ENCODE results near the gene MEGF9.

Gene MEGF9

DNA sequence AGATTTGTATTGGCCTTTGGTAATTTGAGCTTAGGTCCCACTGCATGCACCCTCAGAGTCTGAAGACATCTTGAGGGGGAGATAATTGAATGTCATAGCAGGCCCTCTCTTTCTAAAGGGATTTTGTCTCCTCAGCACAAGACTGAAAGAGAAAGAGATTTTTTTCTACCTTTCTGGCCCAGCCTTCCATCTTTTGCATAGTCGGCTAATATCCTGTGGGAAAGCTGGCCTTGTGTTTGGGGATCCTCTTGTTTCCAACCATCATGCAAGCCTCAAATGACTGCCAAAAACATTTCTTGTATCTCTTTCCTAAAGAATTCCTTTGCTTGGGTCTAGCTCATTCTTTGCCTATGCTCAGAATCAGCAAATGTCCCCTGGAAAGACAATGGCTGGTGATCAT, 92.3 kb downstream of the MEGF9 start:
- no peak for DNase-seq (ENCODE audit: low read depth)

DNA sequence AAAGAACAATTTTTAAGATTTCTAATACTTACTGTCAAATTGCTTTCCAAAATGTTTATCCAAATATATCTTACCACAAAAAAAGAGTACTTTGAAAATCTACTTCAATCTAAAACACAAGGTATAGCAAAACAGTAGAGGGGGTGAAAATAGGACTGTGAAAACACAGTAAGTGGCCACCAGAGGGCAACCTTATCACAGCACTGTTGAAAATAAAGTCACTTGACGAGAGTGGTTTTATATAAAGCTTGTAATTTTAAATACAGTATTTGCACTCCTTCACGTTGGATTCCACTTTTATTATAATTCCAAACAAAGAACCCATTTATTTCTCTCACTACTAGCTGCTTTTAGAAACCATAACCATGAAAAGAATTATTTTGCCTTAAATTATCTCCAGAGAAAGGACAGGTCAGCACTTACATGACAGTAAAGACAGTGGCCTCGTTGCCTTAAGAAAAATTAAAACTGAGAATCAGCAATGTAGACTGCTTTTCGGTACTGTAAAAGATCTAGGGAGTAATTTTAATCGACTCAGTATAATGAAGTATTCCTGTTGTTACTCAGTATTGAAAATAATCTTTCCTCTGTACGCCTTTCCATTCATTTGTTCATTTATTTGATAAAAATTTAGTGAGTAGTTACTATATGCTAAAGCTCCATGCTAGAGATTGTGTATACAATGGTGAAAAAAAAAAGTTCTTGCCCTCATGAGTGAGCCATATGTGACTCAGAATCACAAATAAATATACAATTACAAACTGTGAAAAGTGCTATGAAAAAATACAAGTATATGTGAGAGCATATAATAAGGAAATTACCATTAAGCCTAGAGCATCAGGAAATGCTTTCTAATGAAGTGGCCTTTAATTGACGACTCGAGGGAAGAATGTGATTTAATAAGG, 94.3 kb downstream of the MEGF9 start:
- DNase-seq (ENCODE audit: low read depth) = peak; percentile 32

DNA sequence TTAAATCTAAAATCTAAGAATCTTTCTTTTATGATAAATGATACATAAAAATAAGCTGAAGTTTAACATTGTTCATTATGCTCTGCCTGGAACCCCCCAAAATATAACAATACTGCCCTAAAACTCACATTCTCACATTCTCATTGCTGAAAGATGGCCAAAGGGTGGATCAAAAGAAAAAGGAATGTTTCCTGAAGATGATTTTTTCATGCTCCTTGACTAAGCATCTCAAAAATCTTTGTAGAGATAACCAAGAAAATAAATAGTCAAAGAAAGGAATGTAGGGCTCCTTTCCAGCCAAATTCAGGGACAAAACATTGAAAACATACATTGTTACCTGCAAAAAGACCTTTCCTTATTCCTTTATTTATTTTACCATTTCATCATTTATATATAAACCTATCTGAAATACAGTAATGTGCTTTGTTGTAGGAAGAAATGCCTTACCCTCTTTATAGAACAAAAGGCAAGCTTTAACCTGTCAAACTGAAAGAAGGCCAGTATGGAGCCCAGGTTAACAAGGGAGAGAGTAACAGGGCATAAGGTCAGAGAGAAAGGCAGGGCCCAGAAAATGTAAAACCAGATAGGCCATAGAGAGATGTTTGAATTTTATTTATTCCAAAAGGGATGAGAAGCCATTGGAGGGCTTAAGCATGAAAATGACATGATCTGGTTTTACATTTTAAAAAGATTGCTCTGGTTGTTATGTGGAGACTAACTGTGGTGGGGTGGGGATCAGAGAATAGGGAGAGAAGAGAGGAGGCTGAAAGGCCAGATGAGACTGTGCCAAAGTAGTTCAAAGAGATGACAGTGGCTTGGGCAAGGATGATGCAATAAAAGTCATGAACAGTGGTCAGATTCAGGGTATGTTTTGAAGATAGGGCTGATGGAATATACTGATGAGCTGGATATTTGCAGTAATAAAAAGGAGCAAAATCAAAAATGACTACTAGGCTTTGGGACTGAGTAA, 97.0 kb downstream of the MEGF9 start:
- DNase-seq (ENCODE audit: low read depth) = no peak

DNA sequence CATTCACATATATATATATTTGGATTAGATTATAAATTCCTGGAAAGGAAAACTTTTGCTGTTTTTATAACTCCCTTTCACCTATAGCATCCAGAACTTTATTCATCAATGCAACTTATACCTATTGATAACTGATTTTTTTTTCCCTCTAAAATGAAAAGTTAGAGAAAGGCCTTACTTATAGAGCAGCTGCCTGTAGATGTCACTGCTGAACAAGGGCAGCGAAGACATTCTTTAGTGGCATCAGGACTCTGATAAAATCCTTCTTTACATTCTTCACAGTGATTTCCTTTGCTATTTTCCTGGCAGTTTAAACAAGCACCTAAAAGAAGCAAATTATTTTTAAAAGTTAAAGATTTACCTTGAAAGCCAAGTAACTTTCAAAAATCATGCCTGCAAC, 102.1 kb downstream of the MEGF9 start:
- DNase-seq (ENCODE audit: low read depth) = no peak

DNA sequence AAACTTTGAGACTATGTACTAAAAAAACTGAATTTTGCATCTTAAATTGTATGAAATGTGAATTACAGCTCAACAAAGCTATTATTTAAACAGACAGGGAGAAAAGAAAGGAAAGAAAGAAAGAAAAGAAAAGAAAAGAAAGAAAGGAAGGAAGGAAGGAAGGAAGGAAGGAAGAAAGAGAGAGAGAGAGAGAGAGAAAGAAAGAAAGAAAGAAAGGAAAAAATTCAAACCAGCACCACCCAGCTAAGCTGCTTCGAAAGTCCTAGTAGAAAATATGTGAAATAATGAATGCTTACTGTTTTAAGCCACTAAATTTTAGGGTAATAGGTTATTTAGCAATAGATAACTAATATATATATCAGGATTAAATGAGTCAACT, 102.6 kb downstream of the MEGF9 start:
- DNase-seq (ENCODE audit: low read depth) = no peak

DNA sequence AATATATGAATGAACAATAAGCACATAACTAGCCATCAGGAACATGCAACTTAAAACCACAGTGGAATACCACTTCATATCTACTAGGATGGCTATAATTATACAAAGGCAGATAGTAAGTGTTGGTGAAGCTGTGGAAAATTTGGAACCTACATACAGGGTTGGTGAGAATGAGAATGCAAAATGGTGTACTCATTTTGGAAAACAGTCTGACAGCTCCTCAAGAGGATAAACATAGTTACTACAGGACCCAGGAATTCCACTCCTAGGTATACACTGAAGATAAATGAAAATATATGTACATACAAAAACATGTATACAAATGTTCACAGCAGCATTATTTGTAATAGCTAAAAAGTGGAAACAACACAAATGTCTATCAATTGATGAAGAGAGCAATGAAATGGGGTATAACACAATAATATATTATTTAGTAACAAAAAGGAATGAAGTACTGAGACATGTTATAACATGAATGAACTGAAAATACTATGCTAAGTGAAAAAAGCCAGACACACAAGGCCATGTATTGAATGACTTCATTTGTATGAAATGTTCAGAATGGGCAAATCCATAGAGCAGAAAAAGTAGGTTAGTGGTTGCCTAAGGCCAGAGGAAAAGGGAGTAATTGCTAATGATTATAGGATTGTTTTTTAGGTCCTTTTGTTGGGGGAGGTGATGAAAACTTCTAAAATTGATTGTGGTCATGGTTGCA, 103.1 kb downstream of the MEGF9 start:
- DNase-seq (ENCODE audit: low read depth) = no peak

DNA sequence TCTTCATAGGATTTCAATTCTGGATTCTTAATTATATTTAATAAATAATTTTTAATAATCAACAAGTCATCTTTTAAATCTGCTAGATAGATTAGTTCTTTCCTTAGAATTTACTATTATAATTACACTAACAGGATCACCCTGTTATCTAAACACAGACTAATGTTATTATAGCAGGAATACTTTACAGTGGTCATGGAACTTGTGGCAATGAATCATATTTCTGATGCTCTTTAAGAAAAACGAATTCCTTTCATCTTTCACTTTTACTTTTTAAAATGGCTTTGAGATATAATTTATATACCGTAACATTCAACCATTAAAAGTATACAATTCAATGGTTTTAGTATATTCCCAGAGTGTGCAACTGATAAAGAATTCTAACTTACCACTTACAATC, 104.6 kb downstream of the MEGF9 start:
- DNase-seq (ENCODE audit: low read depth) = no peak

DNA sequence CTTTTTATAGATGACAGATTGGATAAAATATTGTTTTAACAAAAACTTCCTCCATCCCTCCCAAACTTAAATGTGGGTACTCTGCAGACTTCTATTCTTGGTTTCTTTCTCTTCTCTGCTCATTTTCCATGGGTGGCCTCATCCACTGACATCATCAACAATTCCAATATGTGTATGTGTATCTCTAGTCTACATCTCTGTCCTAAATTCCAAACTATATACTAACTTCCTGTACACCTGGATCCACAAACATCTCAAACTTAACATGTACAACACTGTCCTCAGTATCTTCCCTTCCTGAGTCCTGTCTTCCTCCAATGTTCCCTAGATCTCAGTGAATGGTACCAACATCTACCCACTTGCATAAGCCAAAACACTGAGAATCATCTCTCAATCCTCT, 105.8 kb downstream of the MEGF9 start:
- no peak for DNase-seq (ENCODE audit: low read depth)

DNA sequence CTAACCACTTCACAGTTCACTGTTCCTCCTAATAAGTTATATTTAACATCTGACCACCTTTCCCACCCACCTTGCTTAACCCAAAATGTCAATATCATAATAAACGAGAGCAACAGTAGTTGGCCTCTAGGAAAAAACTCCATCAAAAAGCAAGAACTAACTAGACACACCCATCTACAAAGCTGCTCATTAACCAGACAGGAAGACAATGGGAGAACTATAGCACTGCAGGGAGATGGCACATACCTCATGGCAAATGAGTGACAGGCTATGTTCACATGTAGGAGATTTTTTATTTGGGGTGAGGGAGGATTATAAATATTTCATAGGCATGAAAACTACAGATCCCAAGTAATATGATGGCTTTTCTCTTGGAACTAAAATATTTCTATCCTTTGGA, 110.7 kb downstream of the MEGF9 start:
- no peak for DNase-seq (ENCODE audit: low read depth)

DNA sequence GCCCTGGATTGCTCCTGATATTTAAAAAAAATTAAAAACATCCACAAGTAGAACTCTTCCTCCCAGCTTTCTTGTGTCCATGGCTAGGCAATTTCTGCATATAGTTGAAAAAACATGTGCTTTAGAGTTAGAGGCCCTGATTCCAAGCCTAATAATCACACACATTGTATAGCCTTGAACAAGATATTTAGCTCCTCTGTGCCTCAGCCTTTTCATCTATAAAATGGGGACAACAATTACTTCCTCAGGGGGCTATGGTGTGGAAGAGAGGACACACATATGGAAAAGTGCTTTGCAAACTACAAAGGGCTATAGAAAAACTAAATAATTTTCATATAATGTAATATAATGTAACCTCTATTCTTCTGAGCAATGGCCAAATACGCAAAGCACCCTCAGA, 111.3 kb downstream of the MEGF9 start:
- DNase-seq (ENCODE audit: low read depth) = no peak

DNA sequence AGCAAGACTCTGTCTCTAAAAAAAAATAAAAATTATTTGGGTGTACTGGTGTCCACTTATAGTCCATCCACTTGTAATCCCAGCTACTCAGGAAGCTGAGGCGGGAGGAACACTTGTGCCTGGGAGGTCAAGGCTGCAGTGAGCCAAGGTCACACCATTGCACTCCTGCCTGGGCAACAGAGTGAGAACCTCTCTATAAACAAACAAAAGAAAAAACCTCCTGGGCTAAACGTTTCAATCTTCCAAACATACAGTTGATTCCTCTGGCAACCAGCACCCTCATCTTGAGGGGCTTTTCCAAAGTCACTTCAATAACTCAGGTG, 120.4 kb downstream of the MEGF9 start:
- DNase-seq (ENCODE audit: low read depth) = no peak

DNA sequence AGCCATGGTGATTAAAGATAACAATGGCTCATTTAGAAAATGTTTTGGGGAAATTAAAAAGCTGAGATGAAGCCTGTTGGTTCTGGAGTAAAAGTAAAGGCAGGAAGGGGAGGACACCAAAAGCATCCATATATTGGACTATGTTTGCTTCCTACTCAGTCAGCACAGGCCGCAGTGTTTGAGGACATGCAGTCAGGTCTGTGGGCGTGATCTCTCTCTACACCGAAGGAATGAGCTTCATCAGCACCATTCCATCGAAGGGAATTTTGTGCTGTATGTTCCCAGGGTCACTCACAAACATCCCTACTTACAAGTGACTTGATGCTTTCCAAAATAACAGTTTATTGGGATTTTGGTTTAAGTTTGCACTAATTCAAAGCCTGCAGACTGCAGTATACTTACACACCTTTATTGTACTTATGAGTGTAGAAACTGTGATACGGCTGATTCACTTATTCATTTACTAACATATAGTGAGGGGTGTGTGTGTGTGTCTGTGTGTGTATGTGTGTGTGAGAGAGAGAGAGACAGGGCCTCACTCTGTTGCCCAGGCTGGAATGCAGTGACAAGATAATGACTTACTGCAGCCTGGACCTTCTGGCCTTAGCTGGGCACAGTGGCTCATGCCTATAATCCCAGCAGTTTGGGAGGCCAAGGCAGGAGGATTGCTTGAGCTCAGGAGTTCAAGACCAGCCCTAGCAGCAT, 120.9 kb downstream of the MEGF9 start:
- DNase-seq (ENCODE audit: low read depth) = no peak

DNA sequence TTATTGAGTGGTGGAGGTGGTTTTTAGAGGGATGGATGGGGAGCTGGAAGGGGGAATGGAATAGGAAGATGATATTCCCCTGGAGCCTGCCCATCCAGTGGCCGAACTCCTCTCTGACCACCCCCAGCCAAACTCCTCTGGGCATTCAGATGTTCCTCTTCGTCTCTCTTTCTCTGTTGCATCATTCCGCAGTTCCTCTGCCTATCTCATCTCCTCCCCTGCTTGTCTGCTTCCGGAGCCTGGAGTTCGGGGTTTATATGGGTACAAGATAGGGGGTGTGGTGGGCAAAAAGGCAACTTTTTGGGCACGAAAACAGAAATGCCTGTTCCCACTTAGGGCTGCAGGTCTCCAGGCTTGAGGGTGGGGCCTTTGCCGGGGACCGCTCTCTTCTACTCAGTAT, 122.1 kb downstream of the MEGF9 start:
- no peak for DNase-seq (ENCODE audit: low read depth)

DNA sequence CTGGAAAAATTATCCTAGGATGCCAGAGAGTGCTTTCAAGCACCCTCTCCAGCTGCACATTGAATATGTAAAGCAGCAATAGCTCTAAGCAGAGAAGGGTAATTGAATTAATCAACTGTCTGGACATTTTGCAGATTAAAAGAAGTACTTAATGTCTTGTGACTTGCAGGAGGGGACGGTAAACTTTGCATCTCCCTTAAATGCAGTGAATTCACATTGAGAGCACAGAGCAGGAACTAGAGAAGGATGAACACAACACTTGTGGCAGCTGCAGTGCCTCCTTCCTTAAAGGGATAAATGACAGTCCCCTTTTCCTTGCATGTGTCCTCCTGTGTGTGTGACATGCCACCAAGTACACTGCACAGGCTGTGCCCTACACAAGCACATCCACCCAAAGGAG, 126.9 kb downstream of the MEGF9 start:
- DNase-seq (ENCODE audit: low read depth) = no peak

DNA sequence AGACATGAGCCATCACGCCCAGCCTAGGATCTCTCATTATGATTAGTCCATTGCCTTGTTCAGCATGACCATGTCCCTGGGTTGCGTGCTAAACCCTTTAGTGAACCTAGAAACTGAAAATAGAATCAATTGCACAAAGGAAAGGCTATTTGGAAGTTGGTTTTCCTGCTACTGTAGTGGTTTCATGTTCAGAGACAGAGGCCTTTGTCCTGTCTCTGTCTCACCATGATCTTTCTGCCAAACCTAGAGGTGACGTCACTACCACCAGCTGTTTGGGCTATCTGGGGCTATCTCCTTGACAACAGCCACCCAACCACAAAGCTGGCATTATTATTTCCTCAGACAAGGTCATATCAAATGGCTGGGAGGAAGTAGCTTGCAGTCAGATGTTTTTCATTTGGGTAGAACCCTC, 130.3 kb downstream of the MEGF9 start:
- DNase-seq (ENCODE audit: low read depth) = no peak

DNA sequence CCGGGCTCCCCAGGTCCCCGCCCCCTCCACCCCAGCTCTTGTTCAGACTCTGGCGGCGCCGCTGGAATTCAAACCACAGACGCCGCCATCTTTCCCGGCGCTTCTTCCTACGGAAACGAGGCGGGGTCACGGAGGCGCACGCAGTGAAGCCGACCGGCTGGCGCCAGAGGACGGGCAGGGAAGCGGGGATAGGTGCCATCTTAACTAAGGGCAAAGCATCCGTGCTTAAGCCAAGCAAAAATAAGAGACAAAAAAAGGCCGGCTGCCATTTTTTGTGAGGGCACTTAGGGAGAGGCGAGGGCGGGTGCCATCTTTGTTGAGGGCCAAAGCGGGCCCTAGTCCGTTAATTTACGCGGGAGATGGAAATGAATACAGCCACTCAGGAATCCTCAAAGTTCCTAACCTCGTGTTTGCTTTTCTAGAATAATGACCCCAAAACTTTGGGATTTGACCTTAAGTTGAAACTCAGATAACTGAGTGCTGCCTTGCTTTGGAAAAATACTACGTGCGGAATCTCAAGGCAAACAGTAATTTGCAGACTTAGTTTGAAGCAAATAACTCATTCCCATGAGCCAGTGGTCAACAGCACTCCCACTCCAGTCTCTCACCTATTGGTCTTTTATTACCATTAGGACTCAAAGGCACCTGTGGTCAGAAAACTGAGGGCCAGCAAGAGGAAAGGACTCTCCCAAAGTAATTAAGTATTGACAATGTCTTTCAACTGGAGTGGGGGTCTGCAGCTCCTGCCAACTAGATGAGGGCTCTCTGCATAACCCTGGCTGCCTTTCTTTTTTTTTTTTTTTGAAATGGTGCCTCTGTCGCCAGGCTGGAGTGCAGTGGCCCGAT, 134.0 kb downstream of the MEGF9 start, which contains the start of gene CDK5RAP2:
Gene CDK5RAP2 (minus strand): TSS at position 117 of the 846 bp plus-strand sequence. CDS start 189 bp downstream, outside the sequence.
- DNase-seq (ENCODE audit: low read depth) = peak; percentile 88

DNA sequence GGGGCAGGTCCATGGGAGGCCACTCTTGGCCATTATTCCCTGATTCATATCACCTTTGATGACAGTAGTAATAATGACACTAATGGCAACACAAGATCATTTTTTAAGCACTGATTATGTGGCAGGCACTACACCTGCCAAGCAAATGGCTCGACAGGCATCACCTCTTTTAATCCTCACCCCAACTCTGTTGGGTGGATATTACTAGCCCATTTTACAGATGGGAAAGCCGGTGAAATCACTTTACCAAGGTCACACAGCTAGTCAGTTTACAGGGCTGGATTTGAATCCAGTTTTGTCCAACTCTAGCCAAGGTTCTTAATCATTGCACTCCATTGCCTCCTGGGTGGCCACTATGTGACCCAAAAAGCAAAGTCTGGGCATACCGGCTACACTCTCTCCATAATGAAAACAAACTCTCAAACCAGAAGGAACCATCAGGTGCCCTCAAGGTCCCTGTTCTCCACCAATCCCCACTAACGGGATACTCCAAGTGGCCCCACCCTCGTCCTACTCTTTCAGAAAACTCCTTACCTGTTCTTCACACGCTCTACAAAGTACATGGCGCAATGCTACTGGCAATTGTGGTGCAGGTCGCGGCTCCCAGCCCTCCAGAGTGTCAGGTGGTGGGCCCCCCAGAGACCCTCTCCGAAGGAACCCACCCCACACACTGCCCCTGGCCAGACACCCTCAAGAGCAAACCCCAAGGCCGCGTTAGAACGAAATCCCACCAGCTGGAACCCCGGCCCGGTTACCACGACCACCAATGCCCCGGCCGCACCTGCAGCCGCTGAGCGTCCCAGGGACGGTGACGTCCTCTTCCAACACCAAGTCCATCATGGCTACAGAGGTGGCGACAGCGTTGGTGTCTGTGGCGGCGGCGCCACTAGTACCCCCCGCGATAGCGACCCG, 134.9 kb downstream of the MEGF9 start:
- no peak for DNase-seq (ENCODE audit: low read depth)

DNA sequence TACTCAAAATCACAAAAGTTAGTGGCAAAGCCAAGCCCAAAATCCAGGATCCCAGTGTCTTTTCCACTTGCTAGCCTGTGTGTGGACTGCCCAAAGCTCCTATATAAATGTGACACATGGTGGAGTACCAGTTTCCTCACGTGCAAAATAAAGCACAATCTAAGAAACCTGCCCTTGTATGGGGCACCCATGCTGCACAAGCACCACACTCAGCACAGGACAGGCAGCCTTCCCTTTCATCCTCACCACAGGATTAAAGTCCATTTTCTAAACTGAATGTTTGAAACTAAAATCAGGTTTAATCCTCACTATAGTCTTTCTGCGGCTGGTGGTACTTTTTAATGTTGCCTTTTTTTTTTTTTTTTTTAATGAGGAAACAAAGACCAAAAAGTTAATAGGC, 139.8 kb downstream of the MEGF9 start:
- no peak for DNase-seq (ENCODE audit: low read depth)

DNA sequence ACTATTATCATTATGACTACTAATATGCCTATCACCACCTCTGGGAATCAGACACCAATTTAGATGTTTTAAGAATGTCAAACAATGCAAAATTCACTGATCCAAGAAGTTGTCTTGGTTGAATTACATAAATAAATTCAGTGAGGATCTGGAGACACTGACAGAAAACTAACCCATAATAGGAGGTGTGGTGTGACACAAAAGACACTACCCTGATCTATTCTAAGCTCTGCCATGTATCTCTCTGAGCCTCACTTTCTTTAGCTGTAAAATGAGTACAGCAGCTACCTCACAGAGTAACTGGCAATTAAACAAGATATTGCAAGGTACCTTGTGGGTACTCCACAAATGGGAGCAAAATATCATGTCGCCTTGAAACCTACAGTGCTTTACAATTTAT, 141.8 kb downstream of the MEGF9 start:
- no peak for DNase-seq (ENCODE audit: low read depth)

All from stimulated activated CD4-positive, alpha-beta T cell treated with anti-CD3 and anti-CD28 coated beads, Interleukin-2, amount 100 ng/mL, for 4 hours (primary cell).